GM23338 (cell line): ENCODE results near the gene GPR135. TPM values are rescaled to one million over a fixed set of nuclear protein-coding genes. Genes with fewer than 3 reads are reported as not detected.

ENCODE experiments used
- ATAC-seq: fragments of 200-7000 bp; cut with Tn5 transposase; 3 replicates; pipeline ENCODE4 v1.9.1; 2020
- DNase-seq: peaks from one replicate; pipeline ENCODE4 v3.0.0-alpha.2; 2015; ENCODE audit warnings: low spot score
- H2AFZ ChIP-seq: fragments of 200-600 bp; sonication (generic); 2 replicates; pipeline ENCODE4 v1.8.0; 2016; ENCODE audit warnings: antibody characterized with exemption, mild to moderate bottlenecking, moderate library complexity
- H3F3A ChIP-seq: fragments of 200-600 bp; sonication (generic); replicated peaks from 2 replicates; pipeline ENCODE4 v1.8.0; 2017; ENCODE audit warnings: antibody characterized with exemption, mixed run types, low read depth
- H3K27ac ChIP-seq: fragments of 200-600 bp; sonication (generic); 2 replicates; pipeline ENCODE4 v1.6.1; 2016; ENCODE audit warnings: low read depth
- H3K27me3 ChIP-seq: fragments of 200-600 bp; sonication (generic); 2 replicates; pipeline ENCODE4 v1.8.0; 2016; ENCODE audit warnings: mild to moderate bottlenecking, mixed run types, moderate library complexity; ENCODE audit not compliant: insufficient read depth
- H3K36me3 ChIP-seq: fragments of 200-600 bp; sonication (generic); 2 replicates; pipeline ENCODE4 v1.8.0; 2016; ENCODE audit warnings: mild to moderate bottlenecking; ENCODE audit not compliant: insufficient read depth
- H3K4me1 ChIP-seq: fragments of 200-600 bp; sonication (generic); 2 replicates; pipeline ENCODE4 v1.8.0; 2016; ENCODE audit warnings: mild to moderate bottlenecking, moderate library complexity; ENCODE audit not compliant: insufficient read depth
- H3K4me2 ChIP-seq: fragments of 200-600 bp; sonication (generic); 2 replicates; pipeline ENCODE4 v1.7.1; 2017; ENCODE audit warnings: mixed run types
- H3K4me3 ChIP-seq: fragments of 200-600 bp; sonication (generic); 2 replicates; pipeline ENCODE4 v1.6.1; 2016; ENCODE audit warnings: mixed run types
- H3K79me2 ChIP-seq: fragments of 200-600 bp; sonication (generic); replicated peaks from 2 replicates; pipeline ENCODE4 v1.8.0; 2017; ENCODE audit warnings: mild to moderate bottlenecking; ENCODE audit not compliant: insufficient read depth
- H3K9me2 ChIP-seq: fragments of 200-600 bp; sonication (generic); 2 replicates; pipeline ENCODE4 v1.8.0; 2017; ENCODE audit not compliant: insufficient read depth
- H4K20me1 ChIP-seq: fragments of 200-600 bp; sonication (generic); replicated peaks from 2 replicates; pipeline ENCODE4 v1.8.0; 2017; ENCODE audit warnings: mild to moderate bottlenecking; ENCODE audit not compliant: insufficient read depth
- H3K27ac Mint-ChIP-seq: 2 replicates; pipeline ENCODE4 v1.8.0; 2020; ENCODE audit warnings: inconsistent platforms, mild to moderate bottlenecking, moderate library complexity, mixed read lengths
- H3K27me3 Mint-ChIP-seq: 3 replicates; pipeline ENCODE4 v1.8.0; 2022; ENCODE audit warnings: low read depth, mild to moderate bottlenecking, moderate library complexity, mixed read lengths, inconsistent platforms; ENCODE audit not compliant: insufficient read depth, poor library complexity
- H3K36me3 Mint-ChIP-seq: 3 replicates; pipeline ENCODE4 v1.8.0; 2021; ENCODE audit warnings: low read depth, mild to moderate bottlenecking, inconsistent platforms, moderate library complexity, mixed read lengths
- H3K4me1 Mint-ChIP-seq: 3 replicates; pipeline ENCODE4 v1.8.0; 2020; ENCODE audit warnings: mild to moderate bottlenecking, inconsistent platforms, mixed read lengths
- H3K4me3 Mint-ChIP-seq: 3 replicates; pipeline ENCODE4 v1.8.0; 2021; ENCODE audit warnings: moderate library complexity, mild to moderate bottlenecking, inconsistent platforms, mixed read lengths
- H3K9me3 Mint-ChIP-seq: 3 replicates; pipeline ENCODE4 v1.8.0; 2020; ENCODE audit warnings: moderate library complexity, mild to moderate bottlenecking, inconsistent platforms, mixed read lengths
- CREB1 ChIP-seq: fragments of 250-450 bp; sonication (Bioruptor Pico); IDR thresholded peaks from 2 replicates; pipeline ENCODE4 v1.5.0; 2020; ENCODE audit warnings: low read depth, mild to moderate bottlenecking, moderate library complexity
- ETS1 ChIP-seq: IDR thresholded peaks from 2 replicates; pipeline ENCODE4 v1.6.1; 2016; ENCODE audit warnings: antibody characterized with exemption
- EZH2 ChIP-seq: fragments of 200-600 bp; sonication (generic); IDR thresholded peaks from one replicate; pipeline ENCODE4 v1.8.0; 2017; ENCODE audit warnings: antibody characterized with exemption, mild to moderate bottlenecking, low read depth; ENCODE audit not compliant: unreplicated experiment
- NANOG ChIP-seq: IDR thresholded peaks from 2 replicates; pipeline ENCODE4 v1.6.1; 2016; ENCODE audit warnings: antibody characterized with exemption, borderline replicate concordance
- POLR2AphosphoS5 ChIP-seq: IDR thresholded peaks from 2 replicates; pipeline ENCODE4 v1.6.1; 2016; ENCODE audit warnings: antibody characterized with exemption, low read depth
- REST ChIP-seq: IDR thresholded peaks from one replicate; pipeline ENCODE4 v1.6.1; 2018; ENCODE audit warnings: antibody characterized with exemption; ENCODE audit not compliant: unreplicated experiment
- ZNF114 ChIP-seq: fragments of 250-450 bp; sonication (Bioruptor Pico); IDR thresholded peaks from 2 replicates; pipeline ENCODE4 v1.5.0; 2020; ENCODE audit warnings: mild to moderate bottlenecking, moderate library complexity
- ZNF331 ChIP-seq: fragments of 250-450 bp; sonication (Bioruptor Pico); IDR thresholded peaks from 2 replicates; pipeline ENCODE4 v1.5.0; 2020; ENCODE audit warnings: low read depth, mild to moderate bottlenecking, moderate library complexity
- ZNF462 ChIP-seq: fragments of 250-450 bp; sonication (Bioruptor Pico); IDR thresholded peaks from 2 replicates; pipeline ENCODE4 v1.5.0; 2020; ENCODE audit warnings: mild to moderate bottlenecking, moderate library complexity
- polyA plus RNA-seq: library from polyadenylated mRNA; unstranded; fragments of >200 nt; fragmentation: Nextera tagmentation; extraction: Ambion mirVana; gene quantifications from 2 replicates; pipeline ENCODE4 v1.2.1, GENCODE V29; 2016
- total RNA-seq: library from RNA; depleted of rRNA; stranded (reverse); fragments of >200 nt; shearing (Covaris generic); gene quantifications from 2 replicates; pipeline ENCODE4 v1.2.3, GENCODE V29; 2014

GPR135 gene
- total and polyA plus RNA-seq, 2 experiments from 2014 or later = 0.47 to 2.2 TPM

GRCh38 chr14:59503256-59503655 is 38.1 kb upstream of the GPR135 start:
- TF ChIP-seq POLR2AphosphoS5 (no peak), ZNF114 (CRISPR knock-in tag) (no peak), NANOG (no peak)
- H3K4me3 Mint-ChIP-seq = no peak overlapping the region
- H3F3A ChIP-seq = no peaks in the 10 kb centered on the region
- H3K36me3 Mint-ChIP-seq = peaks cover 15% of the 10 kb centered on the region; the same call in 2 of the 3 replicates
- H3K4me1 ChIP-seq = no peaks in the 10 kb centered on the region
- no peak overlapping the region for H3K27ac Mint-ChIP-seq
- no peak for DNase-seq
- H3K4me1 Mint-ChIP-seq = peaks cover 9% of the 10 kb centered on the region; the same call in 2 of the 3 replicates
- no peaks in the 10 kb centered on the region for H3K9me3 Mint-ChIP-seq
- no peak overlapping the region for H3K27ac ChIP-seq
- peaks cover 8% of the 10 kb centered on the region; the same call in 1 of the 2 replicates for H3K36me3 ChIP-seq
- no peaks in the 10 kb centered on the region for H3K27me3 Mint-ChIP-seq
- no peaks in the 10 kb centered on the region for H3K79me2 ChIP-seq
- H3K27me3 ChIP-seq = no peaks in the 10 kb centered on the region
- H3K4me2 ChIP-seq = no peak overlapping the region
- no peaks in the 10 kb centered on the region for H4K20me1 ChIP-seq
- no peak overlapping the region for H3K4me3 ChIP-seq
- no peaks in the 10 kb centered on the region for H3K9me2 ChIP-seq
- no peak for ATAC-seq
- no peak overlapping the region for H2AFZ ChIP-seq

- Mint-ChIP-seq H3K36me3 (peaks cover 22% of the 10 kb centered on the region; the same call in 2 of the 3 replicates), H3K4me3 (no peak overlapping the region), H3K9me3 (no peaks in the 10 kb centered on the region), H3K4me1 (no peaks in the 10 kb centered on the region), H3K27me3 (no peaks in the 10 kb centered on the region), H3K27ac (no peak overlapping the region)
- H3K79me2 ChIP-seq = no peaks in the 10 kb centered on the region
- peaks cover 24% of the 10 kb centered on the region for H3K36me3 ChIP-seq
- DNase-seq (no peak), ATAC-seq (no peak)
- no peak overlapping the region for H3K27ac ChIP-seq
- no peaks in the 10 kb centered on the region for H4K20me1 ChIP-seq
- no peak overlapping the region for H3K4me3 ChIP-seq
- no peak overlapping the region for H2AFZ ChIP-seq
- H3K9me2 ChIP-seq = no peaks in the 10 kb centered on the region
- no peaks in the 10 kb centered on the region for H3F3A ChIP-seq
- H3K27me3 ChIP-seq = no peaks in the 10 kb centered on the region
- H3K4me1 ChIP-seq = no peaks in the 10 kb centered on the region
- no peak overlapping the region for H3K4me2 ChIP-seq
- TF ChIP-seq ETS1 (no peak), CREB1 (CRISPR knock-in tag) (no peak), ZNF114 (CRISPR knock-in tag) (no peak), ZNF331 (CRISPR knock-in tag) (no peak), NANOG (no peak), ZNF462 (no peak), EZH2 (no peak), REST (no peak), POLR2AphosphoS5 (no peak)
These were observed 35.6 kb upstream of the GPR135 start for GRCh38 chr14:59500732-59501131.
